Measurements from ENCODE around the gene PARD3B. TPM values are rescaled to one million over a fixed set of nuclear protein-coding genes. Genes with fewer than 3 reads are reported as not detected.

Gene PARD3B
- total and polyA plus RNA-seq, 10 of the 15 experiments (the other 5 are each of a cell fraction or from before 2014, with no cell fraction given): 0.01 to 0.54 (median 0.07) TPM; not detected in 7

- WGBS (ENCODE audit: insufficient coverage, insufficient replicate concordance, low lambda C conversion rate, missing lambda C conversion rate): 25% methylated on average over 2 of the region's 2 CpGs
- SMC1A ChIA-PET (ENCODE audit: uncharacterized antibody, unreplicated experiment): no interaction called here
- no peaks in the 10 kb centered on the region for H3K36me3 ChIP-seq (ENCODE audit: control insufficient read depth in 2 of 2, insufficient read depth in 2 of 2, low read length in 1 of 2)
- in situ Hi-C loops (cut with MboI) (no loop called here), intact Hi-C loops (cut with micrococcal nuclease; ENCODE audit: unreplicated experiment) (no loop called here)
- CTCF ChIA-PET: no interaction called here
- H3K9me3 ChIP-seq (replicated peaks; ENCODE audit: control insufficient read depth, insufficient read depth, low read length): no peaks in the 10 kb centered on the region
- H3K27ac ChIP-seq (ENCODE audit: control insufficient read depth, insufficient read depth): no peak overlapping the region
- no peaks in the 10 kb centered on the region for H4K20me1 ChIP-seq (ENCODE audit: control insufficient read depth, insufficient read depth)
- RAD21 ChIA-PET (ENCODE audit: unreplicated experiment): no interaction called here
- TF ChIP-seq JUND (IDR thresholded peaks at IDR 0.05; ENCODE audit: low read depth, low read length) (no peak), RB1 (IDR thresholded peaks at IDR 0.05; ENCODE audit: borderline replicate concordance) (no peak), ZSCAN29 (IDR thresholded peaks at IDR 0.05) (no peak), CBX3 (IDR thresholded peaks at IDR 0.05; ENCODE audit: borderline replicate concordance, low read depth) (no peak), RBBP5 (conservative IDR thresholded peaks at IDR 0.05) (no peak), HDGF (IDR thresholded peaks at IDR 0.05) (no peak), TCF12 (IDR thresholded peaks at IDR 0.05; ENCODE audit: low read depth, low read length) (no peak), CUX1 (IDR thresholded peaks at IDR 0.05; ENCODE audit: insufficient replicate concordance, low read depth, low read length) (no peak), ZBTB40 (IDR thresholded peaks at IDR 0.05; ENCODE audit: borderline replicate concordance) (no peak)
- TF ChIP-seq, protein P1, sequence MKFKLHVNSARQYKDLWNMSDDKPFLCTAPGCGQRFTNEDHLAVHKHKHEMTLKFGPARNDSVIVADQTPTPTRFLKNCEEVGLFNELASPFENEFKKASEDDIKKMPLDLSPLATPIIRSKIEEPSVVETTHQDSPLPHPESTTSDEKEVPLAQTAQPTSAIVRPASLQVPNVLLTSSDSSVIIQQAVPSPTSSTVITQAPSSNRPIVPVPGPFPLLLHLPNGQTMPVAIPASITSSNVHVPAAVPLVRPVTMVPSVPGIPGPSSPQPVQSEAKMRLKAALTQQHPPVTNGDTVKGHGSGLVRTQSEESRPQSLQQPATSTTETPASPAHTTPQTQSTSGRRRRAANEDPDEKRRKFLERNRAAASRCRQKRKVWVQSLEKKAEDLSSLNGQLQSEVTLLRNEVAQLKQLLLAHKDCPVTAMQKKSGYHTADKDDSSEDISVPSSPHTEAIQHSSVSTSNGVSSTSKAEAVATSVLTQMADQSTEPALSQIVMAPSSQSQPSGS (IDR thresholded peaks at IDR 0.05; ENCODE audit: low read length): no peak
- TF ChIP-seq, protein P2, sequence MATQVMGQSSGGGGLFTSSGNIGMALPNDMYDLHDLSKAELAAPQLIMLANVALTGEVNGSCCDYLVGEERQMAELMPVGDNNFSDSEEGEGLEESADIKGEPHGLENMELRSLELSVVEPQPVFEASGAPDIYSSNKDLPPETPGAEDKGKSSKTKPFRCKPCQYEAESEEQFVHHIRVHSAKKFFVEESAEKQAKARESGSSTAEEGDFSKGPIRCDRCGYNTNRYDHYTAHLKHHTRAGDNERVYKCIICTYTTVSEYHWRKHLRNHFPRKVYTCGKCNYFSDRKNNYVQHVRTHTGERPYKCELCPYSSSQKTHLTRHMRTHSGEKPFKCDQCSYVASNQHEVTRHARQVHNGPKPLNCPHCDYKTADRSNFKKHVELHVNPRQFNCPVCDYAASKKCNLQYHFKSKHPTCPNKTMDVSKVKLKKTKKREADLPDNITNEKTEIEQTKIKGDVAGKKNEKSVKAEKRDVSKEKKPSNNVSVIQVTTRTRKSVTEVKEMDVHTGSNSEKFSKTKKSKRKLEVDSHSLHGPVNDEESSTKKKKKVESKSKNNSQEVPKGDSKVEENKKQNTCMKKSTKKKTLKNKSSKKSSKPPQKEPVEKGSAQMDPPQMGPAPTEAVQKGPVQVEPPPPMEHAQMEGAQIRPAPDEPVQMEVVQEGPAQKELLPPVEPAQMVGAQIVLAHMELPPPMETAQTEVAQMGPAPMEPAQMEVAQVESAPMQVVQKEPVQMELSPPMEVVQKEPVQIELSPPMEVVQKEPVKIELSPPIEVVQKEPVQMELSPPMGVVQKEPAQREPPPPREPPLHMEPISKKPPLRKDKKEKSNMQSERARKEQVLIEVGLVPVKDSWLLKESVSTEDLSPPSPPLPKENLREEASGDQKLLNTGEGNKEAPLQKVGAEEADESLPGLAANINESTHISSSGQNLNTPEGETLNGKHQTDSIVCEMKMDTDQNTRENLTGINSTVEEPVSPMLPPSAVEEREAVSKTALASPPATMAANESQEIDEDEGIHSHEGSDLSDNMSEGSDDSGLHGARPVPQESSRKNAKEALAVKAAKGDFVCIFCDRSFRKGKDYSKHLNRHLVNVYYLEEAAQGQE (IDR thresholded peaks at IDR 0.05; ENCODE audit: low read depth, low read length): no peak
- no peaks in the 10 kb centered on the region for H3K27me3 ChIP-seq (replicated peaks in 1 of 2; ENCODE audit: control insufficient read depth in 2 of 2, insufficient read depth in 2 of 2, low read length in 1 of 2)
- no peak overlapping the region for H3K4me3 ChIP-seq
- H3K9ac ChIP-seq (ENCODE audit: control insufficient read depth, insufficient read depth, low read length): no peak overlapping the region
- no peaks in the 10 kb centered on the region for H3K79me2 ChIP-seq (ENCODE audit: control insufficient read depth, insufficient read depth, low read length)
- BruUV-seq (replicated peaks): no TSS peak
- no peak for ATAC-seq
- no peak overlapping the region for H2AFZ ChIP-seq (ENCODE audit: control insufficient read depth, low read depth, low read length)
- POLR2A ChIA-PET: no interaction called here
- no peak for FAIRE-seq
- no peaks in the 10 kb centered on the region for H3K4me1 ChIP-seq (ENCODE audit: control insufficient read depth, insufficient read depth, low read length)
- H3K4me2 ChIP-seq (ENCODE audit: control insufficient read depth, insufficient read depth): no peak overlapping the region
- no peak for DNase-seq (ENCODE audit: low read depth, low spot score)
These were observed 700.4 kb downstream of the PARD3B start for GRCh38 chr2:205245652-205246051.
